Astrocyte (in vitro differentiated cells and primary cell): Measurements from ENCODE around the gene FAM193B.

ENCODE experiments used
- EZH2 ChIP-seq: IDR thresholded peaks from 2 replicates; pipeline ENCODE4 v1.6.1; 2012; ENCODE audit warnings: mild to moderate bottlenecking, low read length, inconsistent platforms; ENCODE audit not compliant: insufficient read depth
- TF ChIP-seq, protein P1 (sequence below): IDR thresholded peaks from 2 replicates; pipeline ENCODE4 v1.5.1; 2011; ENCODE audit warnings: low read depth, mild to moderate bottlenecking, inconsistent platforms, low read length, moderate library complexity; ENCODE audit not compliant: insufficient read depth

GRCh38 chr5:177592905-177593304 lies 38.5 kb upstream of the FAM193B start:
- TF ChIP-seq, protein P1, sequence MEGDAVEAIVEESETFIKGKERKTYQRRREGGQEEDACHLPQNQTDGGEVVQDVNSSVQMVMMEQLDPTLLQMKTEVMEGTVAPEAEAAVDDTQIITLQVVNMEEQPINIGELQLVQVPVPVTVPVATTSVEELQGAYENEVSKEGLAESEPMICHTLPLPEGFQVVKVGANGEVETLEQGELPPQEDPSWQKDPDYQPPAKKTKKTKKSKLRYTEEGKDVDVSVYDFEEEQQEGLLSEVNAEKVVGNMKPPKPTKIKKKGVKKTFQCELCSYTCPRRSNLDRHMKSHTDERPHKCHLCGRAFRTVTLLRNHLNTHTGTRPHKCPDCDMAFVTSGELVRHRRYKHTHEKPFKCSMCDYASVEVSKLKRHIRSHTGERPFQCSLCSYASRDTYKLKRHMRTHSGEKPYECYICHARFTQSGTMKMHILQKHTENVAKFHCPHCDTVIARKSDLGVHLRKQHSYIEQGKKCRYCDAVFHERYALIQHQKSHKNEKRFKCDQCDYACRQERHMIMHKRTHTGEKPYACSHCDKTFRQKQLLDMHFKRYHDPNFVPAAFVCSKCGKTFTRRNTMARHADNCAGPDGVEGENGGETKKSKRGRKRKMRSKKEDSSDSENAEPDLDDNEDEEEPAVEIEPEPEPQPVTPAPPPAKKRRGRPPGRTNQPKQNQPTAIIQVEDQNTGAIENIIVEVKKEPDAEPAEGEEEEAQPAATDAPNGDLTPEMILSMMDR, result no peak
- TF ChIP-seq EZH2, result no peak
